ENCODE data around the gene EMSY. TPM values are rescaled to one million over a fixed set of nuclear protein-coding genes. Genes with fewer than 3 reads are reported as not detected.
A peak's percentile ranks its signal among the peaks of the same experiment; 100 is the strongest.
"Not testable (repeated sequence)": the region's sequence is repeated elsewhere in the genome, so short reads cannot be mapped to it uniquely, and the experiment has no call there.

EMSY gene
- total RNA-seq, 1 experiment from 2014 or later = 22.1 TPM

- H3K27me3 ChIP-seq (ENCODE audit: control insufficient read depth, insufficient read depth, low read length) = no peaks in the 10 kb centered on the region
- DNase-seq = peak; percentile 68
- no peaks in the 10 kb centered on the region for H3K36me3 ChIP-seq (replicated peaks; ENCODE audit: control insufficient read depth, insufficient read depth, low read length)
- no peak overlapping the region for H3K4me3 ChIP-seq (ENCODE audit: insufficient read depth, low read depth, low read length)
These were observed 134.4 kb downstream of the EMSY start for GRCh38 chr11:76579056-76579751.

GRCh38 chr11:76579752-76580151 lies 134.9 kb downstream of the EMSY start:
- no peaks in the 10 kb centered on the region for H3K27me3 ChIP-seq (ENCODE audit: control insufficient read depth, insufficient read depth, low read length)
- DNase-seq = no peak
- no peaks in the 10 kb centered on the region for H3K36me3 ChIP-seq (replicated peaks; ENCODE audit: control insufficient read depth, insufficient read depth, low read length)
- H3K4me3 ChIP-seq (ENCODE audit: insufficient read depth, low read depth, low read length) = no peak overlapping the region

- not testable (repeated sequence) for H3K4me3 ChIP-seq (ENCODE audit: insufficient read depth, low read depth, low read length); DNase-seq; H3K27me3 ChIP-seq (ENCODE audit: control insufficient read depth, insufficient read depth, low read length); H3K36me3 ChIP-seq (replicated peaks; ENCODE audit: control insufficient read depth, insufficient read depth, low read length)
These were observed 137.7 kb downstream of the EMSY start for GRCh38 chr11:76582471-76582870.

- DNase-seq = peak; percentile 33
- H3K27me3 ChIP-seq (ENCODE audit: control insufficient read depth, insufficient read depth, low read length) = no peaks in the 10 kb centered on the region
- no peaks in the 10 kb centered on the region for H3K36me3 ChIP-seq (replicated peaks; ENCODE audit: control insufficient read depth, insufficient read depth, low read length)
- no peak overlapping the region for H3K4me3 ChIP-seq (ENCODE audit: insufficient read depth, low read depth, low read length)
These were observed 143.1 kb downstream of the EMSY start for GRCh38 chr11:76587820-76588454.

- Histone ChIP-seq H3K4me3 (ENCODE audit: insufficient read depth, low read depth, low read length) (no peak overlapping the region), H3K36me3 (replicated peaks; ENCODE audit: control insufficient read depth, insufficient read depth, low read length) (no peaks in the 10 kb centered on the region), H3K27me3 (ENCODE audit: control insufficient read depth, insufficient read depth, low read length) (no peaks in the 10 kb centered on the region)
- DNase-seq = peak; percentile 57
These were observed 143.9 kb downstream of the EMSY start for GRCh38 chr11:76588455-76589325.

- DNase-seq = peak; percentile 34
- H3K27me3 ChIP-seq (ENCODE audit: control insufficient read depth, insufficient read depth, low read length) = no peaks in the 10 kb centered on the region
- no peaks in the 10 kb centered on the region for H3K36me3 ChIP-seq (replicated peaks; ENCODE audit: control insufficient read depth, insufficient read depth, low read length)
- no peak overlapping the region for H3K4me3 ChIP-seq (ENCODE audit: insufficient read depth, low read depth, low read length)
These were observed 144.7 kb downstream of the EMSY start for GRCh38 chr11:76589477-76589876.

- no peaks in the 10 kb centered on the region for H3K36me3 ChIP-seq (replicated peaks; ENCODE audit: control insufficient read depth, insufficient read depth, low read length)
- peak; percentile 47 for DNase-seq
- no peak overlapping the region for H3K4me3 ChIP-seq (ENCODE audit: insufficient read depth, low read depth, low read length)
- H3K27me3 ChIP-seq (ENCODE audit: control insufficient read depth, insufficient read depth, low read length) = no peaks in the 10 kb centered on the region
These were observed 145.4 kb downstream of the EMSY start for GRCh38 chr11:76589964-76590950.

- DNase-seq = no peak
- Histone ChIP-seq H3K27me3 (ENCODE audit: control insufficient read depth, insufficient read depth, low read length) (no peaks in the 10 kb centered on the region), H3K36me3 (replicated peaks; ENCODE audit: control insufficient read depth, insufficient read depth, low read length) (no peaks in the 10 kb centered on the region), H3K4me3 (ENCODE audit: insufficient read depth, low read depth, low read length) (no peak overlapping the region)
These were observed 146.6 kb downstream of the EMSY start for GRCh38 chr11:76591416-76591815.

- DNase-seq = no peak
- no peak overlapping the region for H3K4me3 ChIP-seq (ENCODE audit: insufficient read depth, low read depth, low read length)
- no peaks in the 10 kb centered on the region for H3K36me3 ChIP-seq (replicated peaks; ENCODE audit: control insufficient read depth, insufficient read depth, low read length)
- H3K27me3 ChIP-seq (ENCODE audit: control insufficient read depth, insufficient read depth, low read length) = no peaks in the 10 kb centered on the region
These were observed 147.5 kb downstream of the EMSY start for GRCh38 chr11:76592025-76592914.

- no peaks in the 10 kb centered on the region for H3K27me3 ChIP-seq (ENCODE audit: control insufficient read depth, insufficient read depth, low read length)
- no peak for DNase-seq
- no peak overlapping the region for H3K4me3 ChIP-seq (ENCODE audit: insufficient read depth, low read depth, low read length)
- H3K36me3 ChIP-seq (replicated peaks; ENCODE audit: control insufficient read depth, insufficient read depth, low read length) = no peaks in the 10 kb centered on the region
These were observed 148.1 kb downstream of the EMSY start for GRCh38 chr11:76592961-76593360.

- H3K36me3 ChIP-seq (replicated peaks; ENCODE audit: control insufficient read depth, insufficient read depth, low read length); H3K27me3 ChIP-seq (ENCODE audit: control insufficient read depth, insufficient read depth, low read length); H3K4me3 ChIP-seq (ENCODE audit: insufficient read depth, low read depth, low read length); DNase-seq: not testable (repeated sequence)
These were observed 150.3 kb downstream of the EMSY start for GRCh38 chr11:76595091-76595490.

- Histone ChIP-seq H3K4me3 (ENCODE audit: insufficient read depth, low read depth, low read length) (no peak overlapping the region), H3K27me3 (ENCODE audit: control insufficient read depth, insufficient read depth, low read length) (no peaks in the 10 kb centered on the region), H3K36me3 (replicated peaks; ENCODE audit: control insufficient read depth, insufficient read depth, low read length) (no peaks in the 10 kb centered on the region)
- DNase-seq = peak; percentile 21
These were observed 151.8 kb downstream of the EMSY start for GRCh38 chr11:76596652-76597051.
